BLaER1 (cell line): ENCODE results near the gene CLN6.
"Not testable (repeated sequence)": the region's sequence is repeated elsewhere in the genome, so short reads cannot be mapped to it uniquely, and the experiment has no call there.

Source experiments
- H3K27ac ChIP-seq: shearing (Covaris generic); formaldehyde crosslinking; 2 replicates; pipeline ENCODE4 v1.8.1; 2022
- H3K27me3 ChIP-seq: shearing (Covaris generic); formaldehyde crosslinking; 2 replicates; pipeline ENCODE4 v1.8.1; 2022
- H3K36me3 ChIP-seq: shearing (Covaris generic); formaldehyde crosslinking; 2 replicates; pipeline ENCODE4 v1.8.1; 2022
- H3K4me1 ChIP-seq: shearing (Covaris generic); formaldehyde crosslinking; 2 replicates; pipeline ENCODE4 v1.8.1; 2022
- H3K4me2 ChIP-seq: shearing (Covaris generic); formaldehyde crosslinking; 2 replicates; pipeline ENCODE4 v1.8.1; 2022
- H3K4me3 ChIP-seq: shearing (Covaris generic); formaldehyde crosslinking; 2 replicates; pipeline ENCODE4 v1.8.1; 2022
- H3K9ac ChIP-seq: shearing (Covaris generic); formaldehyde crosslinking; 2 replicates; pipeline ENCODE4 v1.8.1; 2022
- H3K9me3 ChIP-seq: shearing (Covaris generic); formaldehyde crosslinking; 2 replicates; pipeline ENCODE4 v1.8.1; 2022
- H4K20me1 ChIP-seq: shearing (Covaris generic); formaldehyde crosslinking; 2 replicates; pipeline ENCODE4 v1.8.1; 2022
- Cebpa-rat ChIP-seq: shearing (Covaris generic); IDR thresholded peaks from 2 replicates; pipeline ENCODE4 v1.8.1; 2022

The CLN6 gene

GRCh38 chr15:68203486-68203885 is 26.0 kb downstream of the CLN6 start:
- Histone ChIP-seq H3K27ac (peak overlapping the region; percentile 90), H3K9ac (peak overlapping the region; percentile 80; the same call in 1 of the 2 replicates), H3K4me2 (peak overlapping the region; percentile 90), H3K9me3 (no peaks in the 10 kb centered on the region), H4K20me1 (peaks cover 25% of the 10 kb centered on the region), H3K27me3 (no peaks in the 10 kb centered on the region), H3K4me1 (peaks cover 95% of the 10 kb centered on the region), H3K36me3 (peaks cover 14% of the 10 kb centered on the region; the same call in 1 of the 2 replicates), H3K4me3 (peak overlapping the region; percentile 66)
- TF ChIP-seq Cebpa-rat: no peak

DNA sequence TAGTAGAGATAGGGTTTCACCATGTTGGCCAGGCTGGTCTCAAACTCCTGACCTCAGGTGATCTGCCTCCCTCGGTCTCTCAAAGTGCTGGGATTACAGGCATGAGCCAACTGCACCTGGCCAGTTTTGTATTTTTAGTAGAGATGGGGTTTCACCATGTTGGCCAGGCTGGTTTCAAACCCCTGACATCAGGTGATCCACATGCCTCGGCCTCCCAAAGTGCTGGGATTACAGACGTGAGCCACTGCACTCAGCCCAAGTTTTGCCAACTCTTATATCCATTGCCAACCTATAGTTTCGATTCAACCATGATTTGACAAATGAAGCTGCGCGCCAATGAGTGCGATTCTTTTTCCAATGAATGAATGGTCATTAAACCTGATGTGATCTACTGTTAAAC is 26.5 kb downstream of the CLN6 start:
- peaks cover 90% of the 10 kb centered on the region for H3K4me1 ChIP-seq
- not testable (repeated sequence) for H3K9ac ChIP-seq, H3K27me3 ChIP-seq, H3K9me3 ChIP-seq, H3K4me3 ChIP-seq, H3K27ac ChIP-seq
- peaks cover 28% of the 10 kb centered on the region for H4K20me1 ChIP-seq
- peak overlapping the region; percentile 90 for H3K4me2 ChIP-seq
- H3K36me3 ChIP-seq: peaks cover 19% of the 10 kb centered on the region

GRCh38 chr15:68201879-68202261 is 27.7 kb downstream of the CLN6 start:
- Histone ChIP-seq H3K9me3 (no peaks in the 10 kb centered on the region), H3K4me1 (peaks cover 79% of the 10 kb centered on the region), H3K4me3 (no peak overlapping the region), H3K27me3 (no peaks in the 10 kb centered on the region), H3K36me3 (peaks cover 23% of the 10 kb centered on the region), H3K27ac (peak overlapping the region; percentile 65), H3K4me2 (peak overlapping the region; percentile 90), H3K9ac (peak overlapping the region; percentile 46), H4K20me1 (peaks cover 38% of the 10 kb centered on the region)
- TF ChIP-seq Cebpa-rat: no peak

GRCh38 chr15:68201153-68201878 is 28.2 kb downstream of the CLN6 start:
- Histone ChIP-seq H3K36me3 (peaks cover 28% of the 10 kb centered on the region), H3K4me1 (peaks cover 73% of the 10 kb centered on the region), H3K4me2 (peak overlapping the region; percentile 90), H4K20me1 (peaks cover 38% of the 10 kb centered on the region), H3K9ac (peak overlapping the region; percentile 46), H3K4me3 (no peak overlapping the region), H3K27ac (peak overlapping the region; percentile 65), H3K27me3 (no peaks in the 10 kb centered on the region), H3K9me3 (no peaks in the 10 kb centered on the region)
- no peak for TF ChIP-seq Cebpa-rat

DNA sequence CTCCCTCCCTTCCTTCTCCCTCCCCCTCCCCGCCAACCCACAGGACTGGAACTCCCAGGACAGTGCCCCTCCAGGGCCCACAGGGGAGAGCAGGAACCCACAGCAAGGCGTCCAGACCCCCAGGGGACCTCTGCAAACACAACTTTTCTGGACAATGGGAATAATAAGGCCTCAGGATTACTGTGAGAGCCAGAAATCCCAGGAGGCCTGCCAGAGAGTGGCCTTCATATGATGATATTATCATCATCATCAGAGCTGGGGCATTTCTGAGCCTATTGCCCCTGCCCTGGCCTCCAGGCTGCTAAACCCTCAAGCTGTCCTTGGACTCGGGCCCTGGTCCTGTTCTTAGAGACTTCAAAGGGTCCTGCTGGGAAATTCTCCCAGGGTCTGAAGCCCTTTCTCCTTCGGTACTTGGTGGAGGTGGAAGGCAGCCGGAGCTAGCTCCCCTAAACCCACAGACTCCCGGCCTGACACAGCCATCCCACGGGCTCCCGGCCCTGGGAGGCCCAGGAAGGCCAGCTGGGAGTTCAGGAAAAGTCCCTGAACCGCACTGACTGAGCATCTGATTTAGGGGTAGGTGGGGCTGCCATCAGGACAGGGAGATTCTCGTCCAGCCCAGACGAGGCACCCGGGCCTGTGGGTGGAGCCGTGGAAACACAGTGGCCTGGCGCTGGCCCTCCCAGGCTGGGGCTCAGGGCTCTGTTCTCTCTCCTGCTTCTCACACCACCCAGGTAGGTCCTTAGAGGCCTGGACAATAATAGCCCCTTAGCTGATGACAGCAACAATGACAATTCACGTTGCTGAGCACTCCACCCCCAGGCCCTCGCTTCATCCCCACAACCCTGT is 29.3 kb downstream of the CLN6 start:
- Histone ChIP-seq H3K9me3 (no peaks in the 10 kb centered on the region), H3K4me1 (peaks cover 63% of the 10 kb centered on the region), H3K9ac (0 out of 2 replicates have a peak overlapping the region, but pooled peaks have one; percentile 12), H3K36me3 (peaks cover 37% of the 10 kb centered on the region), H3K4me2 (peak overlapping the region; percentile 90), H4K20me1 (peaks cover 38% of the 10 kb centered on the region), H3K27me3 (no peaks in the 10 kb centered on the region), H3K4me3 (no peak overlapping the region), H3K27ac (peak overlapping the region; percentile 65)
- no peak for TF ChIP-seq Cebpa-rat

GRCh38 chr15:68199340-68199739 is 30.2 kb downstream of the CLN6 start:
- Histone ChIP-seq H3K9me3 (no peaks in the 10 kb centered on the region), H3K27ac (peak overlapping the region; percentile 36), H3K36me3 (peaks cover 44% of the 10 kb centered on the region), H3K4me2 (peak overlapping the region; percentile 6; the same call in 1 of the 2 replicates), H3K27me3 (no peaks in the 10 kb centered on the region), H3K9ac (no peak overlapping the region), H4K20me1 (peaks cover 38% of the 10 kb centered on the region), H3K4me1 (peaks cover 54% of the 10 kb centered on the region), H3K4me3 (no peak overlapping the region)
- no peak for TF ChIP-seq Cebpa-rat

- Histone ChIP-seq H3K4me3 (no peak overlapping the region), H4K20me1 (peaks cover 41% of the 10 kb centered on the region), H3K4me2 (no peak overlapping the region), H3K27ac (no peak overlapping the region), H3K9me3 (no peaks in the 10 kb centered on the region), H3K4me1 (peaks cover 39% of the 10 kb centered on the region), H3K36me3 (peaks cover 58% of the 10 kb centered on the region), H3K27me3 (no peaks in the 10 kb centered on the region), H3K9ac (no peak overlapping the region)
- TF ChIP-seq Cebpa-rat: no peak
These were observed 31.7 kb downstream of the CLN6 start for GRCh38 chr15:68197661-68198437.

DNA sequence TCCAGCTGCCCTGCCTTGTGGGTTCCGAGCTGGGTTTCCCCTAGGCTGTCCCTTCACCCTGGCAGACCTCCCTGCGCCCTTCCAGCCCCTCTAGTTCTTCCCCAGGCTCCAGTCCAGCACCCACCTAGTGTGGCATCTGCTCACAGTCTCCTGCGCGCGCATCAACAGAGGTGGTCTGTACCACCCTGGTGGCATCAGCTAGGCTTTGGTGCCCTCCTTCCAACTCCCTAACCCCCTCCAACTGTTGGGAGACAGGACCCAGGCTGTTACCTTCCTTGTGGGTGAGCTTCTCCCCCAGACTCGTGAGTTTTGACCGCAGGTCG is 32.4 kb downstream of the CLN6 start:
- Histone ChIP-seq H3K4me3 (no peak overlapping the region), H3K4me2 (no peak overlapping the region)
- TF ChIP-seq Cebpa-rat: no peak

GRCh38 chr15:68196445-68197169 is 32.9 kb downstream of the CLN6 start:
- no peak overlapping the region for H3K4me3 ChIP-seq
- no peaks in the 10 kb centered on the region for H3K9me3 ChIP-seq
- TF ChIP-seq Cebpa-rat: no peak
- H4K20me1 ChIP-seq: peaks cover 43% of the 10 kb centered on the region
- H3K36me3 ChIP-seq: peaks cover 70% of the 10 kb centered on the region
- H3K27ac ChIP-seq: peak overlapping the region; percentile 10; the same call in 1 of the 2 replicates
- no peak overlapping the region for H3K9ac ChIP-seq
- H3K4me2 ChIP-seq: no peak overlapping the region
- no peaks in the 10 kb centered on the region for H3K27me3 ChIP-seq
- peaks cover 26% of the 10 kb centered on the region for H3K4me1 ChIP-seq

More for the DNA sequence above, 32.4 kb downstream of the CLN6 start:
- Histone ChIP-seq H3K27me3 (no peaks in the 10 kb centered on the region), H3K36me3 (peaks cover 65% of the 10 kb centered on the region), H3K27ac (0 out of 2 replicates have a peak overlapping the region, but pooled peaks have one; percentile 10), H3K9me3 (no peaks in the 10 kb centered on the region), H3K4me1 (peaks cover 32% of the 10 kb centered on the region), H4K20me1 (peaks cover 43% of the 10 kb centered on the region), H3K9ac (no peak overlapping the region; the same call in 1 of the 2 replicates)
